Cortex of kidney (tissue), 1 donor: ENCODE measurements around the gene CAD.
"Not testable (repeated sequence)": the region's sequence is repeated elsewhere in the genome, so short reads cannot be mapped to it uniquely, and the experiment has no call there.

Experiments
- DNase-seq: peaks from one replicate; lab custom pipeline; 2025; lab: John Stamatoyannopoulos, UW

The CAD gene

GRCh38 chr2:27217173-27218121, at the start of gene CAD:
Gene CAD (plus strand): TSS chr2:27217369. CDS start chr2:27217552, 183 bp downstream.
- DNase-seq, result peak; percentile 39

- no peak for DNase-seq
These were observed 46.4 kb upstream of the CAD start for GRCh38 chr2:27170581-27171337.

- DNase-seq, result no peak
These were observed 45.8 kb upstream of the CAD start for GRCh38 chr2:27171351-27171848.

- DNase-seq, result no peak
These were observed 42.5 kb upstream of the CAD start for GRCh38 chr2:27174638-27175037.

- DNase-seq, result no peak
These were observed 41.8 kb upstream of the CAD start for GRCh38 chr2:27175330-27175729.

GRCh38 chr2:27175781-27176180, 41.4 kb upstream of the CAD start:
- not testable (repeated sequence) for DNase-seq

GRCh38 chr2:27177441-27178351, 39.5 kb upstream of the CAD start:
- DNase-seq, result no peak

- DNase-seq, result no peak
These were observed 38.7 kb upstream of the CAD start for GRCh38 chr2:27178469-27178868.

GRCh38 chr2:27179344-27180000, 37.7 kb upstream of the CAD start:
- no peak for DNase-seq

GRCh38 chr2:27182346-27182745, 34.8 kb upstream of the CAD start:
- DNase-seq, result no peak

GRCh38 chr2:27184115-27184514, 33.1 kb upstream of the CAD start:
- DNase-seq, result no peak

GRCh38 chr2:27185331-27186026, 31.7 kb upstream of the CAD start:
- no peak for DNase-seq

GRCh38 chr2:27186613-27187345, 30.4 kb upstream of the CAD start:
- DNase-seq, result no peak

GRCh38 chr2:27189989-27190388, 27.2 kb upstream of the CAD start:
- DNase-seq, result no peak

- DNase-seq, result no peak
These were observed 25.9 kb upstream of the CAD start for GRCh38 chr2:27191070-27191829.

GRCh38 chr2:27194538-27195354, 22.4 kb upstream of the CAD start:
- DNase-seq, result no peak

GRCh38 chr2:27195799-27196198, 21.4 kb upstream of the CAD start:
- DNase-seq, result not testable (repeated sequence)

GRCh38 chr2:27198068-27198467, 19.1 kb upstream of the CAD start:
- not testable (repeated sequence) for DNase-seq
